H1 (cell line): ENCODE results near the gene TXNDC11. TPM values are rescaled to one million over a fixed set of nuclear protein-coding genes. Genes with fewer than 3 reads are reported as not detected.

Experiments
- CTCF ChIA-PET: fragments of 300-600 bp; sonication (Branson Sonifier 250); formaldehyde crosslinking; loops from one replicate; lab custom pipeline; 2021; ENCODE audit not compliant: partially characterized antibody; lab: Charles Lee
- POLR2A ChIA-PET: fragments of 300-600 bp; sonication (Branson Sonifier 250); formaldehyde crosslinking; loops from one replicate; lab custom pipeline; 2021; ENCODE audit warnings: inconsistent platforms; ENCODE audit not compliant: partially characterized antibody; lab: Charles Lee
- DNase-seq, 2 experiments: peaks; one replicate each; pipeline versions ENCODE4 v3.0.0 to v3.0.0-alpha.2; 2010 to 2022; ENCODE audit warnings: low spot score in 2 of 2, low read depth in 1 of 2, mixed read lengths in 1 of 2
- FAIRE-seq: peaks from 2 replicates; lab custom pipeline; 2011; peaks lifted over from hg19 to GRCh38; lab: Jason Lieb, UNC
- H2AFZ ChIP-seq: 2 replicates; pipeline ENCODE4 v1.8.1; 2012; ENCODE audit warnings: low read length, inconsistent platforms
- H2AK5ac ChIP-seq: 2 replicates; pipeline ENCODE4 v1.6.1; 2013; ENCODE audit warnings: low read depth, low read length
- H2BK120ac ChIP-seq: replicated peaks from 2 replicates; pipeline ENCODE3; 2013; ENCODE audit warnings: low read depth, low read length, inconsistent platforms
- H2BK12ac ChIP-seq: 2 replicates; pipeline ENCODE4 v1.6.1; 2013; ENCODE audit warnings: low read depth, low read length
- H2BK15ac ChIP-seq: 2 replicates; pipeline ENCODE4 v1.6.1; 2013; ENCODE audit warnings: low read length
- H2BK20ac ChIP-seq: 2 replicates; pipeline ENCODE4 v1.6.1; 2013; ENCODE audit warnings: low read length
- H2BK5ac ChIP-seq: 2 replicates; pipeline ENCODE4 v1.6.1; 2013; ENCODE audit warnings: low read depth, low read length
- H3K14ac ChIP-seq: 2 replicates; pipeline ENCODE4 v1.6.1; 2013; ENCODE audit warnings: inconsistent platforms; ENCODE audit not compliant: insufficient read length
- H3K18ac ChIP-seq: 2 replicates; pipeline ENCODE4 v1.6.1; 2013; ENCODE audit warnings: low read length; ENCODE audit errors: extremely low read depth
- H3K23ac ChIP-seq: 2 replicates; pipeline ENCODE4 v1.6.1; 2013; ENCODE audit warnings: inconsistent platforms; ENCODE audit not compliant: insufficient read length
- H3K23me2 ChIP-seq: 2 replicates; pipeline ENCODE4 v1.6.1; 2013; ENCODE audit warnings: low read depth, low read length
- H3K27ac ChIP-seq: 2 replicates; pipeline ENCODE4 v1.6.1; 2011; ENCODE audit warnings: low read depth, low read length, inconsistent platforms
- H3K27me3 ChIP-seq, 4 experiments: replicated peaks in 1 of 4; 1 replicate in 1 of 4; 2 replicates in 3 of 4; pipeline versions ENCODE4 v1.6.1 to v1.8.1; 2011 to 2013; ENCODE audit warnings: low read length in 3 of 4, mild to moderate bottlenecking in 3 of 4, inconsistent platforms in 2 of 4, mixed read lengths in 2 of 4, moderate library complexity in 1 of 4; ENCODE audit not compliant: control insufficient read depth in 3 of 4, insufficient read depth in 3 of 4; ENCODE audit errors: extremely low read depth in 1 of 4
- H3K36me3 ChIP-seq, 4 experiments: 2 replicates each; pipeline versions ENCODE4 v1.6.1 to v1.8.1; 2011 to 2013; ENCODE audit warnings: mild to moderate bottlenecking in 4 of 4, low read length in 3 of 4, moderate library complexity in 2 of 4, control low read depth in 1 of 4, inconsistent platforms in 1 of 4; ENCODE audit not compliant: insufficient read depth in 4 of 4, control insufficient read depth in 2 of 4
- H3K4ac ChIP-seq: replicated peaks from 2 replicates; pipeline ENCODE3; 2013; ENCODE audit warnings: low read length, low read depth, mixed read lengths, inconsistent platforms; ENCODE audit not compliant: insufficient read length
- H3K4me1 ChIP-seq, 4 experiments: replicated peaks in 1 of 4; 1 replicate in 1 of 4; 2 replicates in 3 of 4; pipeline versions ENCODE4 v1.6.1 to v1.8.1; 2011 to 2013; ENCODE audit warnings: low read length in 3 of 4, inconsistent platforms in 2 of 4, mixed read lengths in 1 of 4; ENCODE audit not compliant: insufficient read depth in 4 of 4, control insufficient read depth in 3 of 4
- H3K4me2 ChIP-seq, 2 experiments: 2 replicates each; pipeline versions ENCODE4 v1.6.1 to v1.8.1; 2011 to 2013; ENCODE audit warnings: low read depth in 2 of 2, low read length in 2 of 2, control low read depth in 1 of 2, inconsistent platforms in 1 of 2, mild to moderate bottlenecking in 1 of 2; ENCODE audit not compliant: insufficient read depth in 1 of 2
- H3K4me3 ChIP-seq, 4 experiments: fragments of 200-600, 300-600 bp in 1 of 4; sonication (generic), shearing (Covaris generic), sonication (Bioruptor Twin) in 1 of 4; 2 replicates each; pipeline versions ENCODE4 v1.5.1 to v1.8.1; 2011 to 2016; ENCODE audit warnings: low read length in 4 of 4, low read depth in 3 of 4, control low read depth in 2 of 4, inconsistent platforms in 2 of 4, mild to moderate bottlenecking in 2 of 4, mixed read lengths in 1 of 4, moderate library complexity in 1 of 4; ENCODE audit not compliant: insufficient read depth in 2 of 4; ENCODE audit errors: extremely low read depth in 1 of 4
- H3K56ac ChIP-seq: replicated peaks from 2 replicates; pipeline ENCODE3; 2013; ENCODE audit warnings: low read depth, mild to moderate bottlenecking, mixed read lengths, low read length, inconsistent platforms; ENCODE audit not compliant: insufficient read length
- H3K79me1 ChIP-seq: 2 replicates; pipeline ENCODE4 v1.6.1; 2013; ENCODE audit warnings: low read depth, low read length, control low read depth
- H3K79me2 ChIP-seq, 2 experiments: 2 replicates each; pipeline versions ENCODE4 v1.6.1 to v1.8.1; 2012 to 2013; ENCODE audit warnings: low read length in 2 of 2, mild to moderate bottlenecking in 2 of 2, inconsistent platforms in 1 of 2; ENCODE audit not compliant: insufficient read depth in 2 of 2, control insufficient read depth in 1 of 2
- H3K9ac ChIP-seq, 4 experiments: replicated peaks in 1 of 4; 1 replicate in 1 of 4; 2 replicates in 3 of 4; pipeline versions ENCODE4 v1.6.1 to v1.8.1; 2011 to 2013; ENCODE audit warnings: low read depth in 3 of 4, low read length in 3 of 4, control low read depth in 2 of 4, mild to moderate bottlenecking in 2 of 4, moderate library complexity in 2 of 4, inconsistent platforms in 1 of 4; ENCODE audit errors: extremely low read depth in 1 of 4
- H3K9me3 ChIP-seq, 2 experiments: 2 replicates each; pipeline versions ENCODE4 v1.6.1 to v1.8.1; 2012 to 2013; ENCODE audit warnings: mild to moderate bottlenecking in 2 of 2, moderate library complexity in 2 of 2, control low read depth in 1 of 2, inconsistent platforms in 1 of 2, low read depth in 1 of 2, low read length in 1 of 2, mixed read lengths in 1 of 2; ENCODE audit not compliant: insufficient read depth in 2 of 2
- H4K20me1 ChIP-seq, 2 experiments: replicated peaks in 1 of 2; 2 replicates each; pipeline versions ENCODE3 to v1.8.1; 2011 to 2013; ENCODE audit warnings: inconsistent platforms in 2 of 2, low read length in 2 of 2, mild to moderate bottlenecking in 1 of 2; ENCODE audit not compliant: insufficient read depth in 2 of 2, control insufficient read depth in 1 of 2
- H4K5ac ChIP-seq: 2 replicates; pipeline ENCODE4 v1.6.1; 2013; ENCODE audit warnings: low read length, low read depth, mixed read lengths, inconsistent platforms; ENCODE audit not compliant: insufficient read length
- H4K8ac ChIP-seq: 2 replicates; pipeline ENCODE4 v1.8.0; 2013; ENCODE audit warnings: mild to moderate bottlenecking, moderate library complexity, low read length, inconsistent platforms; ENCODE audit not compliant: insufficient read depth; ENCODE audit errors: extremely low read depth
- H4K91ac ChIP-seq: replicated peaks from 2 replicates; pipeline ENCODE3; 2013; ENCODE audit warnings: low read length, mixed read lengths, inconsistent platforms; ENCODE audit not compliant: insufficient read length
- CTCF ChIP-seq, 3 experiments: IDR thresholded peaks; 1 replicate in 2 of 3; 2 replicates in 1 of 3; pipeline versions ENCODE4 v1.5.1 to v1.6.1; 2011; ENCODE audit warnings: low read length in 3 of 3, mild to moderate bottlenecking in 3 of 3, inconsistent platforms in 2 of 3, low read depth in 1 of 3, moderate library complexity in 1 of 3; ENCODE audit not compliant: insufficient read depth in 1 of 3; ENCODE audit errors: control extremely low read depth in 1 of 3
- FOSL1 ChIP-seq: IDR thresholded peaks from 2 replicates; pipeline ENCODE4 v1.6.1; 2011; ENCODE audit warnings: mild to moderate bottlenecking, low read depth, low read length, moderate library complexity; ENCODE audit not compliant: insufficient read depth
- JUND ChIP-seq: IDR thresholded peaks from 2 replicates; pipeline ENCODE4 v1.6.1; 2011; ENCODE audit warnings: mild to moderate bottlenecking, improper control_type of control experiment, low read length
- RAD21 ChIP-seq, 2 experiments: IDR thresholded peaks in 1 of 2; conservative IDR thresholded peaks in 1 of 2; 2 replicates each; pipeline ENCODE4 v1.6.1; 2011; ENCODE audit warnings: low read depth in 2 of 2, low read length in 2 of 2, improper control_type of control experiment in 1 of 2, inconsistent platforms in 1 of 2, mild to moderate bottlenecking in 1 of 2, moderate library complexity in 1 of 2
- WGBS, 2 experiments: shearing (Covaris generic) in 1 of 2; methylation state at CpG; one replicate each; pipeline versions ENCODE4 v1.1.6 to v1.1.7; 2013 to 2015; ENCODE audit warnings: low lambda C conversion rate in 2 of 2, mixed read lengths in 2 of 2, inconsistent platforms in 1 of 2, low coverage in 1 of 2, missing lambda C conversion rate in 1 of 2; ENCODE audit not compliant: insufficient replicate concordance in 2 of 2, insufficient coverage in 1 of 2, insufficient read length in 1 of 2; ENCODE audit errors: extremely low coverage in 1 of 2, missing lambda C conversion rate in 1 of 2; 5-methylcytosine and 5-hydroxymethylcytosine counted together
- polyA plus RNA-seq, 7 experiments: library from polyadenylated mRNA; depleted of rRNA in 3 of 7; stranded (reverse) in 5 of 7; unstranded in 2 of 7; fragments of >200 nt in 5 of 7; fragments of 200-250 nt in 2 of 7; gene quantifications; 1 replicate in 5 of 7; 2 replicates in 1 of 7; 4 replicates in 1 of 7; pipeline versions ENCODE4 v1.2.1 to v1.2.3, GENCODE V29; 2011 to 2013; ENCODE audit warnings: missing spikeins in 2 of 7, mixed read lengths in 2 of 7
- total RNA-seq: library from RNA; stranded (reverse); fragmentation: NEBNext Ultra II Directional; extraction: Animal tissue kit (Norgen Biotek cat#: 25700); gene quantifications from 2 replicates; pipeline ENCODE4 v1.2.1, GENCODE V29; 2021

The TXNDC11 gene
- total and polyA plus RNA-seq, 2 of the 8 experiments (the other 6 are each of a cell fraction or from before 2014, with no cell fraction given): 13.5 to 13.8 TPM

DNA sequence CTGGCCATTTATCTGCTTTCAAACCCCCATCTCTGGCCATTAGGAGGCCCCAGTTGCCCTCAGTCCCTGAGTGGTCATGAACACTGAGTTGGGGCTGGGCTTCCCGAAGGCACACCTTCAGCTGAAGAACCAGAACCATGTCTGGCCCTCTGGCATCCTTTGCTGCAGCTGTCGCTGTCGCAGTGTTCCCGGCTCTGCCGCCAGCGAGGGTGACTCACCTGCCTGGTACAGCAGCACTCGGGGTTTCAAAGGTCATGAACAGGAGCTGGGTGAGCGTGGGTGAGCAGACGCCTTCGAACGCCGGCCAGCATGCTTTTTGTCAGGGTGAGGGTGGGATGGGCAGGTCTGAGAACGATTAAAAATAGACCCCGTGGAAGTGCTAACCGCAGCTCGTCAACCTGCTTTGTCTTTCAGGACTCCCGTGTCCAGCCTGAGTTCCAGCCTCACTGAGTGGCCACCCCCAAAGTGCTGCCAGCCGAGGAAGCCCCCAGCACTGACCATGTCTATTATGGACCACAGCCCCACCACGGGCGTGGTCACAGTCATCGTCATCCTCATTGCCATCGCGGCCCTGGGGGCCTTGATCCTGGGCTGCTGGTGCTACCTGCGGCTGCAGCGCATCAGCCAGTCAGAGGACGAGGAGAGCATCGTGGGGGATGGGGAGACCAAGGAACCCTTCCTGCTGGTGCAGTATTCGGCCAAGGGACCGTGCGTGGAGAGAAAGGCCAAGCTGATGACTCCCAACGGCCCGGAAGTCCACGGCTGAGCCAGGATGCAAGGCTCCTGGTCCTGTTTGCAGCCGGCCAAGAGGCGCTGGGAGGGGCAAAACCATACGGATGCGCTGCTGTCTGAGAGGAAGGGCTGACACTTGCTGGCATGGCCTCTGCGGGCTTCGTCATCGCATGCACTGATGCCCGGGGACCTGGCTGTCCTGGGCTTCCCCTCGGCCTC lies 66.8 kb downstream of the TXNDC11 start:
- WGBS, 2 experiments: 88% methylated on average over 35 of the region's 42 CpGs; no CpG with 5 or more reads in 1 of the 2 experiments
- Histone ChIP-seq H3K9me3 (no peaks in the 10 kb centered on the region), H3K79me2 (peaks cover 0 to 43% of the 10 kb centered on the region in 2 experiments; a peak in 2 of 4 replicates), H3K4me2 (no peak overlapping the region), H4K5ac (no peak overlapping the region), H4K91ac (no peak overlapping the region), H3K23ac (no peak overlapping the region), H3K27ac (no peak overlapping the region), H3K4me1 (peaks cover 0 to 18% (median 9%) of the 10 kb centered on the region in 4 experiments; a peak in 5 of 7 replicates), H2BK12ac (no peak overlapping the region), H3K79me1 (peaks cover 24% of the 10 kb centered on the region), H3K4ac (no peak overlapping the region), H2AK5ac (no peak overlapping the region), H3K23me2 (no peaks in the 10 kb centered on the region), H3K18ac (no peak overlapping the region), H3K56ac (no peak overlapping the region), H3K36me3 (peaks cover 6 to 35% (median 26%) of the 10 kb centered on the region in 4 experiments; a peak in 6 of 8 replicates), H3K27me3 (no peaks in the 10 kb centered on the region; a peak in 1 of 7 replicates), H2AFZ (no peak overlapping the region), H2BK120ac (no peak overlapping the region), H3K9ac (no peak overlapping the region), H4K8ac (no peak overlapping the region; the same call in 1 of the 2 replicates), H2BK5ac (no peak overlapping the region), H2BK20ac (no peak overlapping the region), H2BK15ac (no peak overlapping the region), H4K20me1 (peaks cover 30 to 59% of the 10 kb centered on the region in 2 experiments), H3K14ac (no peak overlapping the region), H3K4me3 (no peak overlapping the region)
- POLR2A ChIA-PET: interaction anchor here (2.9 to 4.3 kb wide), 2 partner anchors 10 to 11 kb away, joined by 6 to 23 read pairs; no protein-coding TSS in a partner anchor
- TF ChIP-seq CTCF (IDR thresholded peaks at IDR 0.05; ENCODE audit: control extremely low read depth in 1 of 3, insufficient read depth in 1 of 3, low read depth in 1 of 3, low read length in 3 of 3): 0 out of 4 replicates have a peak, but pooled peaks of 1 of the 3 experiments have one; percentile 4
- TF ChIP-seq FOSL1: no peak
- peak in 1 of 2 experiments; percentile 22; a peak in 1 of 4 replicates for TF ChIP-seq RAD21 (IDR thresholded peaks at IDR 0.05 in 1 of 2, conservative IDR thresholded peaks at IDR 0.05 in 1 of 2; ENCODE audit: low read depth in 2 of 2, low read length in 2 of 2)
- no peak for TF ChIP-seq JUND
- CTCF ChIA-PET: interaction anchor here (1.0 to 2.5 kb wide), 6 partner anchors 39 to 280 kb away, joined by 3 to 9 read pairs (median 4); no protein-coding TSS in a partner anchor
- FAIRE-seq (no peak), DNase-seq (no peak)
